Ovary (tissue), 10 donors: ENCODE measurements around the gene LRRC15. TPM values are rescaled to one million over a fixed set of nuclear protein-coding genes. Genes with fewer than 3 reads are reported as not detected.

Source experiments
- DNase-seq, 5 donors: peaks; one replicate each; pipeline ENCODE4 v3.0.0-alpha.2; 2019 to 2020
- H3K27ac ChIP-seq, 2 donors: fragments of 200-600 bp; one replicate each; pipeline versions ENCODE4 v1.5.1 to v1.8.0; 2019 to 2022
- H3K27me3 ChIP-seq: fragments of 200-600 bp; one replicate; pipeline ENCODE4 v1.8.0; 2022
- H3K36me3 ChIP-seq: fragments of 200-600 bp; sonication (generic); one replicate; pipeline ENCODE4 v1.5.1; 2019
- H3K4me1 ChIP-seq: one replicate; pipeline ENCODE4 v1.8.1; 2013; ENCODE audit warnings: mild to moderate bottlenecking, moderate library complexity; ENCODE audit not compliant: insufficient read depth
- H3K4me3 ChIP-seq: fragments of 200-600 bp; sonication (generic); one replicate; pipeline ENCODE4 v1.5.1; 2017
- H3K9me3 ChIP-seq, 2 donors: fragments of 200-600 bp in 1 of 2; sonication (generic) in 1 of 2; one replicate each; pipeline versions ENCODE4 v1.5.1 to v1.8.1; 2013 to 2019; ENCODE audit warnings: mild to moderate bottlenecking in 1 of 2, moderate library complexity in 1 of 2
- CTCF ChIP-seq, 3 donors: fragments of 450-650 bp in 2 of 3; fragments of 200-600 bp in 1 of 3; IDR thresholded peaks; one replicate each; pipeline versions ENCODE4 v1.5.1 to v1.8.0; 2016 to 2022; ENCODE audit warnings: antibody characterized with exemption in 3 of 3, mild to moderate bottlenecking in 1 of 3
- EP300 ChIP-seq: sonication (generic); formaldehyde crosslinking; IDR thresholded peaks from one replicate; pipeline ENCODE4 v1.6.1; 2017; ENCODE audit warnings: antibody characterized with exemption
- POLR2A ChIP-seq: fragments of 450-650 bp; IDR thresholded peaks from one replicate; pipeline ENCODE4 v1.6.1; 2017; ENCODE audit warnings: antibody characterized with exemption, mild to moderate bottlenecking, moderate library complexity
- WGBS, 3 donors: extraction: QIAGEN DNeasy Blood & Tissue Kit in 1 of 3; methylation state at CpG; one replicate each; pipeline versions ENCODE4 v1.1.5 to v1.1.7; 2013 to 2017; 5-methylcytosine and 5-hydroxymethylcytosine counted together
- intact Hi-C, 4 donors: fragments of 100-400 bp; cut with DNase I; formaldehyde crosslinking; loops; one replicate each; pipeline versions ENCODE4 v1.11.0 to v1.15.1; 2022 to 2023
- long read RNA-seq, 3 donors: library from polyadenylated mRNA in 2 of 3; unstranded in 2 of 3; transcript quantifications; one replicate each; pipeline ENCODE4 v2.0.0 and lab custom pipeline, GENCODE V29; 2021 to 2026
- polyA plus RNA-seq, 2 donors: library from polyadenylated mRNA; stranded (reverse); fragments of 200-250 nt in 1 of 2; fragments of 350-450 nt in 1 of 2; fragmentation: Illumina TruSeq in 1 of 2; extraction: RNeasy Lipid Tissue Mini Kit (QIAGEN cat#74804) in 1 of 2; gene quantifications; one replicate each; pipeline ENCODE4 v1.2.3, GENCODE V29; 2013 to 2014
- total RNA-seq, 7 donors: library from RNA; depleted of rRNA in 2 of 7; stranded (reverse); fragments of >200 nt in 2 of 7; fragmentation: NEBNext Ultra II Directional in 3 of 7; extraction: Animal tissue kit (Norgen Biotek cat#: 25700) in 3 of 7; gene quantifications; one replicate each; pipeline versions ENCODE4 v1.1.0 to v1.2.4, GENCODE V29; 2016 to 2023
- donor health status: DM: no; HTN: no; CAD: no; lungs with moderate emphysema.
- donor health status: DM: no; HTN: no; CAD: no.
- donor health status: Bipolar disorder and iron deficiency.
- donor health status: DM: yes; HTN: yes; CAD: no.
- donor health status: DM: no; HTN: no; CAD: no.
- donor health status: DM: yes; HTN: yes; CAD: no.

LRRC15 gene
- total RNA-seq (under 1 TPM in 6 of 7 donors, not detected in 1; 0.05 to 0.45 (median 0.19) TPM), polyA plus RNA-seq (1 to 10 TPM in 1 of 2 donors, under 1 TPM in 1; 0.10 to 2.5 TPM)
- long read RNA-seq, donor 1, result 0 reads
- long read RNA-seq, donor 2, result 0 reads
- long read RNA-seq, donor 3, result 0 reads

- 9 to 14% (median 12%) methylated on average over 21 of the region's 21 CpGs for WGBS, 3 donors
- no peaks in the 10 kb centered on the region for H3K36me3 ChIP-seq
- no peaks in the 10 kb centered on the region for H3K9me3 ChIP-seq
- peaks cover under 1% of the 10 kb centered on the region for H3K4me1 ChIP-seq
- H3K27ac ChIP-seq, result no peak within 1 kb of the TSS
- no peaks in the 10 kb centered on the region for H3K27me3 ChIP-seq
- no peak within 1 kb of the TSS for H3K4me3 ChIP-seq
- intact Hi-C loops, result no loop called here
- TF ChIP-seq POLR2A (no peak), CTCF (IDR thresholded peaks at IDR 0.05) (no peak), EP300 (no peak)
- DNase-seq, result no peak
Observed at GRCh38 chr3:194369522-194370279, at the start of gene LRRC15. LRRC15 (minus strand) TSS chr3:194369743; CDS start chr3:194361043, 8,700 bp downstream.

DNA sequence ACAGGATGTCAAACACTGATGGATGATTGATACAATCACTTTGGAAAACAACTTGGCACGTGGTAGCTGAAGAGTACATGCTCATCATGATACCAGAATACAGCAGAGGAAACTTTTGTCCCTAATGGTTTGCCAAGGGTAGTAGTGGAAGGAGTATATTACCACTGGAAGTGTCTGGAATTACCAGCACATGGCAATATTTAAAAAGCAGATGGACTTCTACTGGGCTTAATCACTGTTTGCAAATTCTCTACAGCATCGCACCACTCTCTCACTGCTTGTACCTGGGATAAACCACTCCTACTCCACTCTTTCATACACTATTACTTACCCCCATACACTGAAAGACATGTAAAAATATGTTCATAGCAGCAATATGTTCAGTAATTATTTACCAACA lies 49.1 kb upstream of the LRRC15 start:
- DNase-seq, result no peak
- intact Hi-C loops, result no loop called here
- WGBS, 3 donors, result 95 to 97% (median 96%) methylated on average over 2 of the region's 2 CpGs
- TF ChIP-seq POLR2A, result no peak
- no peak for TF ChIP-seq CTCF (IDR thresholded peaks at IDR 0.05)
- TF ChIP-seq EP300, result no peak
- no peaks in the 10 kb centered on the region for H3K36me3 ChIP-seq
- no peaks in the 10 kb centered on the region for H3K9me3 ChIP-seq
- H3K4me3 ChIP-seq, result no peak overlapping the region
- no peaks in the 10 kb centered on the region for H3K4me1 ChIP-seq
- H3K27me3 ChIP-seq, result no peaks in the 10 kb centered on the region
- H3K27ac ChIP-seq, result no peak overlapping the region

DNA sequence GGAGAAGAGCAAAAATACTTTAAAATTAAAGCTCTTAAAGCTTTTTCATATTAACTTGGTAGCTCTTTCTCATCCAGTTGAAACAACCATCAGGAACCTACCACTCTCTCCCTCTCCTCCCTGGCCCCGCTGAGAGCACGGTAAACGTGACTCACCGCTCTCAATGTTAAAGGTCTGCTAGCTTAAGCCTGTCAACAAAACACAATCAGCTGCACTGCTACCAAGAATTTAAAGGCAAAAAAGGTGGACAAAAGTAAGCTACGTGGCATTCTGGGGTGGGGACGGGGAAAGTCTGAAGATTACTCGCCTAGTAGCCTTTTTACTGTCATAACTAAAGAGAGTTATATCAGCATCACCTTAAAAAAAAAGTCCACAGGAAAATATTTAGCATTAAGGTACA lies 37.9 kb upstream of the LRRC15 start:
- no peak overlapping the region for H3K27ac ChIP-seq
- H3K27me3 ChIP-seq, result no peaks in the 10 kb centered on the region
- no peak overlapping the region for H3K4me3 ChIP-seq
- TF ChIP-seq CTCF (IDR thresholded peaks at IDR 0.05) (no peak), EP300 (no peak), POLR2A (no peak)
- 64 to 81% (median 64%) methylated on average over 7 of the region's 7 CpGs for WGBS, 3 donors
- no peaks in the 10 kb centered on the region for H3K9me3 ChIP-seq
- no peaks in the 10 kb centered on the region for H3K36me3 ChIP-seq
- no peak for DNase-seq
- no peaks in the 10 kb centered on the region for H3K4me1 ChIP-seq
- intact Hi-C loops, result loop anchor here in 2 of 4 donors (5.0 to 10.0 kb wide), 2 partner anchors 73 to 620 kb away; no protein-coding TSS in a partner anchor

- intact Hi-C loops, result loop anchor here in 2 of 4 donors (5.0 to 10.0 kb wide), 2 partner anchors 71 to 618 kb away; no protein-coding TSS in a partner anchor
- H3K4me1 ChIP-seq, result no peaks in the 10 kb centered on the region
- no peak for DNase-seq
- no peak overlapping the region for H3K27ac ChIP-seq
- WGBS, 3 donors, result 83 to 95% (median 87%) methylated on average over 2 of the region's 2 CpGs
- H3K36me3 ChIP-seq, result no peaks in the 10 kb centered on the region
- no peak for TF ChIP-seq POLR2A
- TF ChIP-seq EP300, result no peak
- TF ChIP-seq CTCF (IDR thresholded peaks at IDR 0.05), result no peak
- no peaks in the 10 kb centered on the region for H3K9me3 ChIP-seq
- H3K4me3 ChIP-seq, result no peak overlapping the region
- H3K27me3 ChIP-seq, result no peaks in the 10 kb centered on the region
Observed at GRCh38 chr3:194405766-194406165, 36.2 kb upstream of the LRRC15 start.
